ENCODE measurements around the gene DIABLO. TPM values are rescaled to one million over a fixed set of nuclear protein-coding genes. Genes with fewer than 3 reads are reported as not detected.

DIABLO gene
- total and polyA plus RNA-seq, 4 donors: 37.5 to 46.8 (median 42.3) TPM

GRCh38 chr12:122160761-122161160 lies 65.1 kb downstream of the DIABLO start:
- H3K4me3 ChIP-seq: no peak overlapping the region
- no peak for ATAC-seq (ENCODE audit: insufficient read depth, low FRiP score)
- WGBS, 2 donors: 81 to 93% methylated on average over 11 of the region's 11 CpGs

GRCh38 chr12:122159882-122160281 lies 66.0 kb downstream of the DIABLO start:
- 64 to 66% methylated on average over 4 of the region's 4 CpGs for WGBS, 2 donors
- Histone ChIP-seq H3K4me1 (ENCODE audit: control insufficient read depth in 5 of 5, insufficient read depth in 5 of 5, low read length in 5 of 5) (no peaks in the 10 kb centered on the region), H3K9me3 (ENCODE audit: control insufficient read depth in 4 of 4, insufficient read depth in 3 of 4, low read length in 3 of 4) (no peaks in the 10 kb centered on the region), H3K27ac (ENCODE audit: low read depth in 1 of 2, low read length in 1 of 2) (no peak overlapping the region), H3K36me3 (ENCODE audit: control insufficient read depth in 4 of 4, insufficient read depth in 4 of 4, low read length in 4 of 4) (no peaks in the 10 kb centered on the region), H3K27me3 (ENCODE audit: control insufficient read depth in 3 of 3, insufficient read depth in 3 of 3, low read length in 2 of 3) (no peaks in the 10 kb centered on the region), H3K9ac (ENCODE audit: insufficient read depth in 1 of 2, low read length in 2 of 2) (no peak overlapping the region), H3K4me3 (no peak overlapping the region)
- no peak for TF ChIP-seq CTCF (IDR thresholded peaks at IDR 0.05; ENCODE audit: control extremely low read depth, extremely low read depth)
- DNase-seq: no peak
- ATAC-seq (ENCODE audit: insufficient read depth, low FRiP score): no peak

More at GRCh38 chr12:122160761-122161160, 65.1 kb downstream of the DIABLO start:
- no peaks in the 10 kb centered on the region for H3K36me3 ChIP-seq (ENCODE audit: control insufficient read depth in 4 of 4, insufficient read depth in 4 of 4, low read length in 4 of 4)
- no peak for DNase-seq
- no peaks in the 10 kb centered on the region for H3K27me3 ChIP-seq (ENCODE audit: control insufficient read depth in 3 of 3, insufficient read depth in 3 of 3, low read length in 2 of 3)
- H3K9me3 ChIP-seq (ENCODE audit: control insufficient read depth in 4 of 4, insufficient read depth in 3 of 4, low read length in 3 of 4): no peaks in the 10 kb centered on the region
- no peaks in the 10 kb centered on the region for H3K4me1 ChIP-seq (ENCODE audit: control insufficient read depth in 5 of 5, insufficient read depth in 5 of 5, low read length in 5 of 5)
- no peak overlapping the region for H3K27ac ChIP-seq (ENCODE audit: low read depth in 1 of 2, low read length in 1 of 2)
- no peak for TF ChIP-seq CTCF (IDR thresholded peaks at IDR 0.05; ENCODE audit: control extremely low read depth, extremely low read depth)
- no peak overlapping the region for H3K9ac ChIP-seq (ENCODE audit: insufficient read depth in 1 of 2, low read length in 2 of 2)

- Histone ChIP-seq H3K4me3 (no peak overlapping the region), H3K9ac (ENCODE audit: insufficient read depth in 1 of 2, low read length in 2 of 2) (no peak overlapping the region), H3K9me3 (ENCODE audit: control insufficient read depth in 4 of 4, insufficient read depth in 3 of 4, low read length in 3 of 4) (no peaks in the 10 kb centered on the region), H3K27ac (ENCODE audit: low read depth in 1 of 2, low read length in 1 of 2) (no peak overlapping the region), H3K27me3 (ENCODE audit: control insufficient read depth in 3 of 3, insufficient read depth in 3 of 3, low read length in 2 of 3) (no peaks in the 10 kb centered on the region), H3K4me1 (ENCODE audit: control insufficient read depth in 5 of 5, insufficient read depth in 5 of 5, low read length in 5 of 5) (no peaks in the 10 kb centered on the region), H3K36me3 (ENCODE audit: control insufficient read depth in 4 of 4, insufficient read depth in 4 of 4, low read length in 4 of 4) (no peaks in the 10 kb centered on the region)
- DNase-seq: no peak
- TF ChIP-seq CTCF (IDR thresholded peaks at IDR 0.05; ENCODE audit: control extremely low read depth, extremely low read depth): no peak
- WGBS, 2 donors: 70 to 80% methylated on average over 7 of the region's 7 CpGs
- ATAC-seq (ENCODE audit: insufficient read depth, low FRiP score): no peak
These were observed 67.1 kb downstream of the DIABLO start for GRCh38 chr12:122158700-122159285.

Small RNA genes lying within 50 kb of the gene (small RNA-seq; reads per million reads assigned to genes)
- gene DIABLO (ENCODE audit: low replicate concordance): 0.91 reads per million, percentile 79 among the genes with 10 or more reads in this experiment

Other genes starting within 250 kb of the DIABLO start
- gene BCL7A, start 204.2 kb downstream of the DIABLO start, total RNA-seq: 10 to 100 TPM; 13.2 to 21.2 TPM
- gene BCL7A, start 204.2 kb downstream of the DIABLO start, polyA plus RNA-seq: 1 to 10 TPM; 3.4 to 4.5 TPM
- 10 to 100 TPM; 47.0 to 58.8 TPM for gene MLXIP, start 147.3 kb downstream of the DIABLO start, total RNA-seq
- 10 to 100 TPM; 29.1 to 30.5 TPM for gene MLXIP, start 147.3 kb downstream of the DIABLO start, polyA plus RNA-seq
- gene IL31, start 51.8 kb downstream of the DIABLO start, total RNA-seq: not detected
- gene IL31, start 51.8 kb downstream of the DIABLO start, polyA plus RNA-seq: not detected
- gene LRRC43, start 42.9 kb downstream of the DIABLO start, total RNA-seq: 10 to 100 TPM; 10.7 to 11.6 TPM
- gene LRRC43, start 42.9 kb downstream of the DIABLO start, polyA plus RNA-seq: 1 to 10 TPM; 2.1 to 3.7 TPM
- under 1 TPM in 1 of 2 donors, not detected in 1; 0.80 TPM for gene B3GNT4, start 22.3 kb downstream of the DIABLO start, total RNA-seq
- gene B3GNT4, start 22.3 kb downstream of the DIABLO start, polyA plus RNA-seq: under 1 TPM; 0.43 to 0.49 TPM
- 10 to 100 TPM; 15.7 to 17.6 TPM for gene VPS33A, start 40.4 kb upstream of the DIABLO start, total RNA-seq
- gene VPS33A, start 40.4 kb upstream of the DIABLO start, polyA plus RNA-seq: 10 to 100 TPM in 1 of 2 donors, 1 to 10 TPM in 1; 8.1 to 15.1 TPM
- gene CLIP1, start 196.6 kb upstream of the DIABLO start, total RNA-seq: 10 to 100 TPM; 48.7 to 93.7 TPM
- gene CLIP1, start 196.6 kb upstream of the DIABLO start, polyA plus RNA-seq: 10 to 100 TPM; 26.6 to 43.0 TPM